ENCODE measurements around the gene AKR7A2. TPM values are rescaled to one million over a fixed set of nuclear protein-coding genes. Genes with fewer than 3 reads are reported as not detected.

The AKR7A2 gene
- total RNA-seq, 1 experiment from 2014 or later, result 27.5 TPM

GRCh38 chr1:19326748-19327065 lies 14.8 kb upstream of the AKR7A2 start:
- no peak for DNase-seq (ENCODE audit: extremely low read depth, low read depth)

GRCh38 chr1:19325958-19326747 lies 14.2 kb upstream of the AKR7A2 start:
- no peak for DNase-seq (ENCODE audit: extremely low read depth, low read depth)

- no peak for DNase-seq (ENCODE audit: extremely low read depth, low read depth)
Observed at GRCh38 chr1:19325368-19325957, 13.5 kb upstream of the AKR7A2 start.

- no peak for DNase-seq (ENCODE audit: extremely low read depth, low read depth)
Observed at GRCh38 chr1:19324665-19324990, 12.7 kb upstream of the AKR7A2 start.

GRCh38 chr1:19323987-19324664 lies 12.2 kb upstream of the AKR7A2 start:
- DNase-seq (ENCODE audit: extremely low read depth, low read depth), result no peak

GRCh38 chr1:19322481-19322880 lies 10.5 kb upstream of the AKR7A2 start:
- no peak for DNase-seq (ENCODE audit: extremely low read depth, low read depth)

GRCh38 chr1:19321071-19321470 lies 9.1 kb upstream of the AKR7A2 start:
- no peak for DNase-seq (ENCODE audit: extremely low read depth, low read depth)

- no peak for DNase-seq (ENCODE audit: extremely low read depth, low read depth)
Observed at GRCh38 chr1:19319196-19319595, 7.3 kb upstream of the AKR7A2 start.

GRCh38 chr1:19317126-19317910 lies 5.4 kb upstream of the AKR7A2 start:
- DNase-seq (ENCODE audit: extremely low read depth, low read depth), result no peak

- no peak for DNase-seq (ENCODE audit: extremely low read depth, low read depth)
Observed at GRCh38 chr1:19315378-19316198, 3.6 kb upstream of the AKR7A2 start.

GRCh38 chr1:19313961-19314882 lies 2.3 kb upstream of the AKR7A2 start:
- no peak for DNase-seq (ENCODE audit: extremely low read depth, low read depth)

- no peak for DNase-seq (ENCODE audit: extremely low read depth, low read depth)
Observed at GRCh38 chr1:19313636-19313959, 1.7 kb upstream of the AKR7A2 start.

GRCh38 chr1:19312782-19313635 lies 1.1 kb upstream of the AKR7A2 start:
- DNase-seq (ENCODE audit: extremely low read depth, low read depth), result no peak

- DNase-seq (ENCODE audit: extremely low read depth, low read depth), result no peak
Observed at GRCh38 chr1:19311503-19311930, 427 bp downstream of the AKR7A2 start.

- no peak for DNase-seq (ENCODE audit: extremely low read depth, low read depth)
Observed at GRCh38 chr1:19310720-19311502, 1.0 kb downstream of the AKR7A2 start.

- DNase-seq (ENCODE audit: extremely low read depth, low read depth), result no peak
Observed at GRCh38 chr1:19310061-19310460, 1.9 kb downstream of the AKR7A2 start.

GRCh38 chr1:19309123-19309813 lies 2.7 kb downstream of the AKR7A2 start:
- DNase-seq (ENCODE audit: extremely low read depth, low read depth), result no peak
